ENCODE data around the gene SENP5. TPM values are rescaled to one million over a fixed set of nuclear protein-coding genes. Genes with fewer than 3 reads are reported as not detected.
"Not testable (repeated sequence)": the region's sequence is repeated elsewhere in the genome, so short reads cannot be mapped to it uniquely, and the experiment has no call there.

The SENP5 gene
- total RNA-seq, 4 donors from 2014 or later: 25.2 to 32.5 (median 28.7) TPM

- 74 to 78% methylated on average over 17 of the region's 17 CpGs for WGBS, 2 donors
- intact Hi-C loops (cut with DNase I; ENCODE audit: low total_unique reads): no loop called here
- TF ChIP-seq CTCF (IDR thresholded peaks at IDR 0.05): no peak
- TF ChIP-seq POLR2A (IDR thresholded peaks at IDR 0.05): no peak
- peak in 1 of 2 donors; percentile 12 for DNase-seq (ENCODE audit: low spot score in 2 of 2)
- no peak overlapping the region for H3K4me3 ChIP-seq (ENCODE audit: low read depth, poor library complexity, severe bottlenecking)
Observed at GRCh38 chr3:196842567-196843434, 24.9 kb upstream of the SENP5 start.

GRCh38 chr3:196843435-196844110 lies 24.1 kb upstream of the SENP5 start:
- WGBS, 2 donors: 75 to 79% methylated on average over 9 of the region's 9 CpGs
- peak in 1 of 2 donors; percentile 45 for DNase-seq (ENCODE audit: low spot score in 2 of 2)
- intact Hi-C loops (cut with DNase I; ENCODE audit: low total_unique reads): no loop called here
- H3K4me3 ChIP-seq (ENCODE audit: low read depth, poor library complexity, severe bottlenecking): no peak overlapping the region
- no peak for TF ChIP-seq CTCF (IDR thresholded peaks at IDR 0.05)
- TF ChIP-seq POLR2A (IDR thresholded peaks at IDR 0.05): no peak

GRCh38 chr3:196844235-196845219 lies 23.2 kb upstream of the SENP5 start:
- WGBS, 2 donors: 79 to 80% methylated on average over 20 of the region's 22 CpGs
- H3K4me3 ChIP-seq (ENCODE audit: low read depth, poor library complexity, severe bottlenecking); intact Hi-C loops (cut with DNase I; ENCODE audit: low total_unique reads): not testable (repeated sequence)
- DNase-seq (ENCODE audit: low spot score in 2 of 2): peak in 1 of 2 donors; percentile 37

GRCh38 chr3:196848375-196848774 lies 19.3 kb upstream of the SENP5 start:
- H3K4me3 ChIP-seq (ENCODE audit: low read depth, poor library complexity, severe bottlenecking); DNase-seq (ENCODE audit: low spot score in 2 of 2); intact Hi-C loops (cut with DNase I; ENCODE audit: low total_unique reads): not testable (repeated sequence)
- 88 to 90% methylated on average over 4 of the region's 4 CpGs for WGBS, 2 donors

- intact Hi-C loops (cut with DNase I; ENCODE audit: low total_unique reads): no loop called here
- no peak for DNase-seq (ENCODE audit: low spot score in 2 of 2)
- TF ChIP-seq CTCF (IDR thresholded peaks at IDR 0.05): no peak
- no peak for TF ChIP-seq POLR2A (IDR thresholded peaks at IDR 0.05)
- 71% methylated on average over 11 of the region's 11 CpGs for WGBS, 2 donors
- H3K4me3 ChIP-seq (ENCODE audit: low read depth, poor library complexity, severe bottlenecking): no peak overlapping the region
Observed at GRCh38 chr3:196849180-196849741, 18.5 kb upstream of the SENP5 start.

GRCh38 chr3:196863000-196863399 lies 4.7 kb upstream of the SENP5 start:
- H3K4me3 ChIP-seq (ENCODE audit: low read depth, poor library complexity, severe bottlenecking); DNase-seq (ENCODE audit: low spot score in 2 of 2); intact Hi-C loops (cut with DNase I; ENCODE audit: low total_unique reads): not testable (repeated sequence)
- WGBS, 2 donors: 92 to 96% methylated on average over 8 of the region's 8 CpGs
